DND-41 (cell line): ENCODE results near the gene RAI1.

Source experiments
- ATAC-seq: fragments of 200-7000 bp; cut with Tn5 transposase; 3 replicates; pipeline ENCODE4 v1.9.1; 2021; ENCODE audit warnings: low read depth; ENCODE audit not compliant: insufficient read depth
- DNase-seq: peaks from one replicate; pipeline ENCODE4 v3.0.0-alpha.2; 2020
- H2AFZ ChIP-seq: 2 replicates; pipeline ENCODE4 v1.6.0; 2012; ENCODE audit warnings: low read depth, low read length
- H3K27ac ChIP-seq: 2 replicates; pipeline ENCODE4 v1.5.1; 2012; ENCODE audit warnings: low read length, inconsistent platforms
- H3K27me3 ChIP-seq: fragments of 200-600 bp; sonication (generic); 2 replicates; pipeline ENCODE4 v1.6.0; 2012; ENCODE audit warnings: low read length, mild to moderate bottlenecking, inconsistent platforms; ENCODE audit not compliant: insufficient read depth, poor library complexity
- H3K36me3 ChIP-seq: 2 replicates; pipeline ENCODE4 v1.5.1; 2012; ENCODE audit warnings: low read length, inconsistent platforms; ENCODE audit not compliant: insufficient read depth
- H3K4me1 ChIP-seq: 2 replicates; pipeline ENCODE4 v1.5.1; 2012; ENCODE audit warnings: mild to moderate bottlenecking, low read length; ENCODE audit not compliant: insufficient read depth
- H3K4me2 ChIP-seq: 2 replicates; pipeline ENCODE4 v1.6.0; 2012; ENCODE audit warnings: mild to moderate bottlenecking, moderate library complexity, low read length, inconsistent platforms; ENCODE audit not compliant: insufficient read depth
- H3K4me3 ChIP-seq, 2 experiments: fragments of 200-600 bp in 1 of 2; shearing (Covaris generic) in 1 of 2; 2 replicates each; pipeline ENCODE4 v1.5.1; 2012 to 2016; ENCODE audit warnings: inconsistent platforms in 2 of 2, low read length in 2 of 2, mild to moderate bottlenecking in 2 of 2, low read depth in 1 of 2, moderate library complexity in 1 of 2
- H3K79me2 ChIP-seq: 2 replicates; pipeline ENCODE4 v1.6.0; 2012; ENCODE audit warnings: low read length, inconsistent platforms; ENCODE audit not compliant: insufficient read depth
- H3K9ac ChIP-seq: 2 replicates; pipeline ENCODE4 v1.6.0; 2012; ENCODE audit warnings: low read depth, mild to moderate bottlenecking, inconsistent platforms, low read length, moderate library complexity
- H3K9me3 ChIP-seq: 2 replicates; pipeline ENCODE4 v1.5.1; 2012; ENCODE audit warnings: low read length, moderate library complexity, mild to moderate bottlenecking, inconsistent platforms; ENCODE audit not compliant: insufficient read depth, severe bottlenecking
- H4K20me1 ChIP-seq: 2 replicates; pipeline ENCODE4 v1.6.0; 2012; ENCODE audit warnings: low read length; ENCODE audit not compliant: insufficient read depth
- EZH2 ChIP-seq: IDR thresholded peaks from 3 replicates; pipeline ENCODE4 v1.6.1; 2012; ENCODE audit warnings: borderline replicate concordance, low read depth, mild to moderate bottlenecking, moderate library complexity, low read length, inconsistent platforms; ENCODE audit not compliant: severe bottlenecking
- TF ChIP-seq, protein P1 (sequence below): IDR thresholded peaks from 2 replicates; pipeline ENCODE4 v1.5.1; 2012; ENCODE audit warnings: borderline replicate concordance, low read length, moderate library complexity, mild to moderate bottlenecking; ENCODE audit not compliant: poor library complexity, severe bottlenecking; ENCODE audit errors: extremely low read depth

RAI1 gene

DNA sequence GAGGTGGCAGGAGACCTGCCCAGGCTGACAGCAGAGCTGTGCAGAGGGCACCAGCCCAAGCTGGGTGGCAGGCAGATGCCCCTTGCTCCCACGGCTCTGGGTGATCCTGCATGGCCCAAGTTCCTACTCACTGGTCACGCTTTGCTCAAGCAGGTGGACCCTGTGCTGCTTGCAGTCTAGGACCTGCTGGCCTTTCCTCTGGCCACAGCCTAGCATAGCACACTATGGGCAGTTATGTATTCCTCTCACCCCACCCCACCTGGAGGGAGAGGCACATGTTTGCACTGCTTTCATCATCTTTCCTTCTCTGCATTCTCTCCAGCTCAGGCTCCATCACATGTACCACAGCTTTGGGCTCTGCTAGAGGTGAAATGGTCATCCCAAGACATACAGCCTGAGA, 175.1 kb downstream of the RAI1 start:
- TF ChIP-seq, protein P1, sequence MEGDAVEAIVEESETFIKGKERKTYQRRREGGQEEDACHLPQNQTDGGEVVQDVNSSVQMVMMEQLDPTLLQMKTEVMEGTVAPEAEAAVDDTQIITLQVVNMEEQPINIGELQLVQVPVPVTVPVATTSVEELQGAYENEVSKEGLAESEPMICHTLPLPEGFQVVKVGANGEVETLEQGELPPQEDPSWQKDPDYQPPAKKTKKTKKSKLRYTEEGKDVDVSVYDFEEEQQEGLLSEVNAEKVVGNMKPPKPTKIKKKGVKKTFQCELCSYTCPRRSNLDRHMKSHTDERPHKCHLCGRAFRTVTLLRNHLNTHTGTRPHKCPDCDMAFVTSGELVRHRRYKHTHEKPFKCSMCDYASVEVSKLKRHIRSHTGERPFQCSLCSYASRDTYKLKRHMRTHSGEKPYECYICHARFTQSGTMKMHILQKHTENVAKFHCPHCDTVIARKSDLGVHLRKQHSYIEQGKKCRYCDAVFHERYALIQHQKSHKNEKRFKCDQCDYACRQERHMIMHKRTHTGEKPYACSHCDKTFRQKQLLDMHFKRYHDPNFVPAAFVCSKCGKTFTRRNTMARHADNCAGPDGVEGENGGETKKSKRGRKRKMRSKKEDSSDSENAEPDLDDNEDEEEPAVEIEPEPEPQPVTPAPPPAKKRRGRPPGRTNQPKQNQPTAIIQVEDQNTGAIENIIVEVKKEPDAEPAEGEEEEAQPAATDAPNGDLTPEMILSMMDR, result no peak
- no peak for TF ChIP-seq EZH2
- no peak overlapping the region for H3K4me3 ChIP-seq
- no peaks in the 10 kb centered on the region for H3K36me3 ChIP-seq
- ATAC-seq (no peak), DNase-seq (no peak)
- H3K9ac ChIP-seq, result no peak overlapping the region
- no peaks in the 10 kb centered on the region for H3K79me2 ChIP-seq
- no peaks in the 10 kb centered on the region for H3K4me1 ChIP-seq
- peaks cover 3% of the 10 kb centered on the region; the same call in 1 of the 2 replicates for H4K20me1 ChIP-seq
- H3K27me3 ChIP-seq, result no peaks in the 10 kb centered on the region
- no peak overlapping the region for H2AFZ ChIP-seq
- no peaks in the 10 kb centered on the region for H3K9me3 ChIP-seq
- no peak overlapping the region for H3K27ac ChIP-seq
- H3K4me2 ChIP-seq, result no peak overlapping the region

DNA sequence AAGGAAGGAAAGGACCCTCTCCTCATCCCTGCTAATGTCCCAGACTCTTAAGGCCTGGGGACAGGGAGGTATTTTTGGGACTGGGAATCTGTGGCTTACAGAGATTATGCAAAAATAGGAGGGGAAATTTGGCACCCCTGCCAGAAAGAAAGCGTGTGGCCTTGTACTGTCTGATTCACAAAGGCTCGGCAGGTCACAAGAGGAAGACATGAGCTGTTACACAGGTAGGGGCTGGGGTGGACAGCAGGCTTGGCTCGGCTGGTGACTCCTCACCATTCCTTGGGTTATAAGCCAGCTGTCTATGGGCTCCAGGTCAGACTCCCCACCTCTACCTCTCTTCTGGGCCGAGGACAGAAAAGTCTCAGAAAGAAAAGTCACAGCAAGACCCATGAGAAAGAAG, 176.2 kb downstream of the RAI1 start:
- no peaks in the 10 kb centered on the region for H3K79me2 ChIP-seq
- TF ChIP-seq EZH2, result no peak
- TF ChIP-seq, protein P1, result no peak
- ATAC-seq (no peak), DNase-seq (no peak)
- H3K27me3 ChIP-seq, result no peaks in the 10 kb centered on the region
- no peaks in the 10 kb centered on the region for H3K4me1 ChIP-seq
- H2AFZ ChIP-seq, result no peak overlapping the region
- no peak overlapping the region for H3K27ac ChIP-seq
- H3K9me3 ChIP-seq, result no peaks in the 10 kb centered on the region
- no peak overlapping the region for H3K9ac ChIP-seq
- no peak overlapping the region for H3K4me3 ChIP-seq
- peaks cover 3% of the 10 kb centered on the region; the same call in 1 of the 2 replicates for H4K20me1 ChIP-seq
- no peak overlapping the region for H3K4me2 ChIP-seq
- no peaks in the 10 kb centered on the region for H3K36me3 ChIP-seq

DNA sequence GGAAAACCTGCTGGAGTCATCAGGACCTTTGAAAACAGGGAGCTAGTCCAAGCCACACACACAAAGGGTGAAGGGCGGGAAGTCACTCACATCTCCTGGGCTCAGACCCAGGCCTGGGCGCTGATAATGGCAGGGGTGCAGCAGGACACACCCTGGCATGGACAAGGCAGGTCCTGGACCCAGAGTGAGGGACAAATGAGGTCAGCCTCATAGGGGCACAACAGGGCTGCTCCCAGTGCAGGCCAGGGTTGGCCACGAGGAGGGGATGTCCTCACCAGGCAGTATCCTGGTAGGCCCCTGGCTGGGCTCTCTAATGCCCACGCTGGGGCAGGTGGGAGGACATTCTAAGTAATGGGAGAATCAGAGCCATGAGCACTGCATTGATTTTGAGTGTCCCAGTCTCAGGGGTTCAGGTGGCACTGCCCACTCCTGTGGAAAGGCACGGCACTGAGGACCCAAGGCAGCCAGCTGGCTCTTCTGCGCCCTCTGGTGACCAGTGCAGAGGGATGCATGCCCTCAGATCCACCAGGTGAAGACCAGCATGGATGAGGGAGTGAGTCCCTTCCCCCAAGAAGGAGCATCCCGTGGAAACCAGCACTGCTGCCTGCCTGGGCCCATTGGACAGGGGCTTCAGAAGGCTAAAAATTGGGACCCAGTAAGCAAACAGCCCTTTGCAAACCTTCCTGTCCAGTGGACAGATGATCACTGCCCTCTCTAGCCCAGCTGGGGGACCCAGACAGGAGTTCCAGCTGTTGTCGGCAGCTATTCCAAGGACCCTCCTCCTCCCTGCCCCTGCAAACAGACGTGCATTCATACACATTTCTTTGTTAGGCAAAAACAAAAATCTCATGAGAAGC, 178.9 kb downstream of the RAI1 start:
- H3K9me3 ChIP-seq, result no peaks in the 10 kb centered on the region
- TF ChIP-seq EZH2, result no peak
- TF ChIP-seq, protein P1, result peak; percentile 97
- H3K27me3 ChIP-seq, result no peaks in the 10 kb centered on the region
- no peaks in the 10 kb centered on the region for H3K79me2 ChIP-seq
- ATAC-seq, result peak; percentile 96
- DNase-seq, result peak; percentile 69
- H3K36me3 ChIP-seq, result no peaks in the 10 kb centered on the region
- peaks cover 3% of the 10 kb centered on the region; the same call in 1 of the 2 replicates for H4K20me1 ChIP-seq
- no peak overlapping the region for H2AFZ ChIP-seq
- no peak overlapping the region for H3K4me3 ChIP-seq
- H3K4me2 ChIP-seq, result no peak overlapping the region
- no peak overlapping the region for H3K9ac ChIP-seq
- no peaks in the 10 kb centered on the region for H3K4me1 ChIP-seq
- H3K27ac ChIP-seq, result 0 out of 2 replicates have a peak overlapping the region, but pooled peaks have one; percentile 8
